CD14-positive monocyte (primary cell): ENCODE results near the gene NFE2. TPM values are rescaled to one million over a fixed set of nuclear protein-coding genes. Genes with fewer than 3 reads are reported as not detected.
"Not testable (repeated sequence)": the region's sequence is repeated elsewhere in the genome, so short reads cannot be mapped to it uniquely, and the experiment has no call there.

Experiments
- DNase-seq, 3 donors: peaks; one replicate each; pipeline ENCODE4 v3.0.0-alpha.2; 2011 to 2022
- H2AFZ ChIP-seq: 2 replicates; pipeline ENCODE4 v1.6.0; 2012; ENCODE audit warnings: mild to moderate bottlenecking, low read depth, low read length, inconsistent platforms; ENCODE audit not compliant: insufficient read depth, poor library complexity, severe bottlenecking
- H3K27ac ChIP-seq, 2 donors: 1 replicate in 1 of 2; 2 replicates in 1 of 2; pipeline ENCODE4 v1.5.1; 2012 to 2013; ENCODE audit warnings: low read length in 2 of 2, control low read depth in 1 of 2, inconsistent platforms in 1 of 2, low read depth in 1 of 2, mild to moderate bottlenecking in 1 of 2
- H3K27me3 ChIP-seq, 2 donors: one replicate each; pipeline versions ENCODE4 v1.6.0 to v1.6.1; 2011 to 2013; ENCODE audit warnings: low read length in 2 of 2; ENCODE audit not compliant: control insufficient read depth in 2 of 2, insufficient read depth in 2 of 2
- H3K36me3 ChIP-seq, 2 donors: replicated peaks in 1 of 2; 1 replicate in 1 of 2; 2 replicates in 1 of 2; pipeline versions ENCODE4 v1.5.1 to v1.6.1; 2012 to 2013; ENCODE audit warnings: low read length in 2 of 2, control low read depth in 1 of 2, inconsistent platforms in 1 of 2, mild to moderate bottlenecking in 1 of 2; ENCODE audit not compliant: insufficient read depth in 2 of 2, control insufficient read depth in 1 of 2
- H3K4me1 ChIP-seq, 2 donors: 1 replicate in 1 of 2; 2 replicates in 1 of 2; pipeline versions ENCODE4 v1.5.1 to v1.6.1; 2012 to 2013; ENCODE audit warnings: low read length in 2 of 2, control low read depth in 1 of 2, inconsistent platforms in 1 of 2, mild to moderate bottlenecking in 1 of 2, moderate library complexity in 1 of 2; ENCODE audit not compliant: insufficient read depth in 2 of 2, control insufficient read depth in 1 of 2
- H3K4me2 ChIP-seq: replicated peaks from 2 replicates; pipeline ENCODE3; 2012; ENCODE audit warnings: low read length, moderate library complexity, mild to moderate bottlenecking; ENCODE audit not compliant: poor library complexity, severe bottlenecking; ENCODE audit errors: extremely low read depth
- H3K4me3 ChIP-seq, 3 experiments: fragments of 200-600 bp in 1 of 3; sonication (generic) in 1 of 3; replicated peaks in 1 of 3; 1 replicate in 2 of 3; 2 replicates in 1 of 3; pipeline ENCODE4 v1.5.1; 2011 to 2013; ENCODE audit warnings: low read length in 3 of 3, mild to moderate bottlenecking in 3 of 3, control low read depth in 2 of 3, low read depth in 2 of 3, inconsistent platforms in 1 of 3, moderate library complexity in 1 of 3
- H3K79me2 ChIP-seq: 2 replicates; pipeline ENCODE4 v1.6.0; 2012; ENCODE audit warnings: mild to moderate bottlenecking, control low read depth, inconsistent platforms, low read length, moderate library complexity; ENCODE audit not compliant: insufficient read depth
- H3K9ac ChIP-seq: 2 replicates; pipeline ENCODE4 v1.6.0; 2017; ENCODE audit warnings: low read length, mild to moderate bottlenecking; ENCODE audit not compliant: insufficient read depth, poor library complexity, severe bottlenecking
- H3K9me3 ChIP-seq, 2 donors: replicated peaks in 1 of 2; 1 replicate in 1 of 2; 2 replicates in 1 of 2; pipeline versions ENCODE4 v1.5.1 to v1.6.1; 2012 to 2013; ENCODE audit warnings: low read length in 2 of 2, control low read depth in 1 of 2; ENCODE audit not compliant: control insufficient read depth in 1 of 2, insufficient read depth in 1 of 2
- H4K20me1 ChIP-seq: 2 replicates; pipeline ENCODE4 v1.6.0; 2012; ENCODE audit warnings: mild to moderate bottlenecking, low read length, control low read depth, moderate library complexity; ENCODE audit not compliant: insufficient read depth
- H3K27ac Mint-ChIP-seq, 7 donors: one replicate each; pipeline ENCODE4 v1.8.0; 2020; ENCODE audit warnings: mild to moderate bottlenecking in 7 of 7, mixed read lengths in 7 of 7, moderate library complexity in 6 of 7, inconsistent platforms in 2 of 7
- H3K27me3 Mint-ChIP-seq, 3 donors: one replicate each; pipeline ENCODE4 v1.8.0; 2021 to 2022; ENCODE audit warnings: low read depth in 3 of 3, mild to moderate bottlenecking in 3 of 3, mixed read lengths in 3 of 3, moderate library complexity in 3 of 3, inconsistent platforms in 1 of 3
- H3K36me3 Mint-ChIP-seq, 2 donors: one replicate each; pipeline ENCODE4 v1.8.0; 2020; ENCODE audit warnings: mixed read lengths in 2 of 2, inconsistent platforms in 1 of 2, mild to moderate bottlenecking in 1 of 2
- H3K4me1 Mint-ChIP-seq: one replicate; pipeline ENCODE4 v1.8.0; 2020; ENCODE audit warnings: mild to moderate bottlenecking, mixed read lengths
- H3K4me3 Mint-ChIP-seq, 2 donors: one replicate each; pipeline ENCODE4 v1.8.0; 2020; ENCODE audit warnings: mild to moderate bottlenecking in 2 of 2, mixed read lengths in 2 of 2, moderate library complexity in 1 of 2
- H3K9me3 Mint-ChIP-seq, 7 donors: one replicate each; pipeline ENCODE4 v1.8.0; 2020 to 2022; ENCODE audit warnings: mixed read lengths in 7 of 7, mild to moderate bottlenecking in 6 of 7, moderate library complexity in 6 of 7, inconsistent platforms in 2 of 7
- WGBS: methylation state at CpG from one replicate; pipeline ENCODE4 v1.1.5; 2013; ENCODE audit warnings: missing lambda C conversion rate; ENCODE audit not compliant: insufficient coverage; 5-methylcytosine and 5-hydroxymethylcytosine counted together
- intact Hi-C, 2 donors: fragments of 100-400 bp; cut with micrococcal nuclease; formaldehyde crosslinking; loops; one replicate each; pipeline versions ENCODE4 v1.15.0 to v1.15.1; 2023
- polyA plus RNA-seq, 3 donors: library from polyadenylated mRNA; depleted of rRNA in 1 of 3; unstranded in 2 of 3; stranded (reverse) in 1 of 3; fragments of 300-500 nt in 2 of 3; fragments of >200 nt in 1 of 3; fragmentation: Illumina TruSeq in 2 of 3; gene quantifications; 1 replicate in 2 of 3; 2 replicates in 1 of 3; pipeline ENCODE4 v1.2.3, GENCODE V29; 2012 to 2021
- TF ChIP-seq, protein P1 (sequence below): fragments of 200-600 bp; IDR thresholded peaks from one replicate; pipeline ENCODE4 v1.8.0; 2022; ENCODE audit warnings: antibody characterized with exemption, mild to moderate bottlenecking

NFE2 gene
- polyA plus RNA-seq, 3 donors: 79.5 to 157 (median 95.6) TPM

DNA sequence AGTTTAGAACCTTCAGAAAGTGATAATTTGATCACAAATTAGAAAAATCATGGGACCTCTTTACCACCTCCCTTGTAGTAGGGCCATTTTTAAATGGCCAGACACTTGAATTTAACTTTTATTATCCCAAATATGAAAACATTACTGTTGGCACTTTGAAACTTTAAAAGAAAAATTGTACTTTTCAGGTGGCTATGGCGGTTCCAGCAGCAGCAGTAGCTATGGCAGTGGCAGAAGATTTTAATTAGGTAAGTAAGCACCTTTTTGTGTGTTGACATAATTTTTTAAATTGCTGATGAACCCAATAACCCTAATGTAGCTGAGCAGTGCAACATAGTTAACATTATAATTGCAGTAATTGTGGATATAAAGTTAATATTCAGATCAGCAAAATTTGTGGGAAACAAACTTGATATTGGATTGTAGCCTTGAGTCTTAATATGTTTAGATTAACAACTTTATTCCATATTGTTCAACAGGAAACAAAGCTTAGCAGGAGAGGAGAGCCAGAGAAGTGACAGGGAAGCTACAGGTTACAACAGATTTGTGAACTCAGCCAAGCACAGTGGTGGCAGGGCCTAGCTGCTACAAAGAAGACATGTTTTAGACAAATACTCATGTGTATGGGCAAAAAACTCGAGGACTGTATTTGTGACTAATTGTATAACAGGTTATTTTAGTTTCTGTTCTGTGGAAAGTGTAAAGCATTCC lies 16.6 kb downstream of the NFE2 start:
- H3K9ac ChIP-seq, H3K9me3 Mint-ChIP-seq, H3K27me3 ChIP-seq, H3K27me3 Mint-ChIP-seq, intact Hi-C loops, H3K9me3 ChIP-seq, H2AFZ ChIP-seq, DNase-seq: not testable (repeated sequence)
- peaks cover 90% of the 10 kb centered on the region for H3K79me2 ChIP-seq
- Mint-ChIP-seq H3K27ac (peak overlapping the region in 5 of 7 donors; percentile 35 to 57 (median 38)), H3K4me1 (peaks cover 73% of the 10 kb centered on the region), H3K36me3 (peaks cover 70 to 80% of the 10 kb centered on the region in 2 donors), H3K4me3 (peak overlapping the region in 1 of 2 donors; percentile 15)
- peaks cover 86% of the 10 kb centered on the region for H4K20me1 ChIP-seq
- peak overlapping the region in 1 of 3 experiments; percentile 95 for H3K4me3 ChIP-seq
- H3K36me3 ChIP-seq: peaks cover 61 to 77% of the 10 kb centered on the region in 2 donors
- H3K27ac ChIP-seq: peak overlapping the region in 1 of 2 donors; percentile 7
- H3K4me2 ChIP-seq: peak overlapping the region; percentile 93
- no CpG with 5 or more reads among the region's 2 CpGs for WGBS
- H3K4me1 ChIP-seq: peaks cover 73 to 89% of the 10 kb centered on the region in 2 donors

DNA sequence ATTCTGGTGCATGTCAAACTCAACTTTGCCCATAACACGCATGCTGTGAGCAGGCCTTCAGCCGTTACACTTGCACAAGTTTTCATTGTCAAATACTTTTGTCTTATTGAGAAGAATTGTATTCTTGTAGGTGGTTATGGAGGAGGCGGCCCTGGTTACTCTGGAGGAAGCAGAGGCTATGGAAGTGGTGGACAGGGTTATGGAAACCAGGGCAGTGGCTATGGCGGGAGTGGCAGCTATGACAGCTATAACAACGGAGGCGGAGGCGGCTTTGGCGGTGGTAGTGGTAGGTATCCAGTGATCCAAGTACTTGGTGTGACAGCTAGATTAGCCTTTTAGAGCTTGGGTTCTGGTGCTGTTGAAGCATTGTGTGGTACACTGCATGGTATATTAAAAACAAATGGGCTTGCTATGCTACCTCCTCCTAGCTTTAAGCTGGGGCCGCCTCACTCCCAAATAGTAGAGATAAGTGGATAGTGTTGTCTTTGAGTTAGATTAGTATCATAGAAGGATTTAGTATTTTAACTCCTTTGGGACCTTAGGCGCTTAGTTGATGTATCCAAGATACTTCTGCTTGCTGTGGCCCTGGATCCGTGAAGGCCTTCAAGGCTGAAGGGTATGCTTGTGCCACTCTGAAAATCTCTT lies 17.7 kb downstream of the NFE2 start:
- Histone ChIP-seq H3K27ac (peak overlapping the region; percentile 29 to 49), H3K79me2 (peaks cover 90% of the 10 kb centered on the region), H3K4me1 (peaks cover 74 to 89% of the 10 kb centered on the region in 2 donors), H3K27me3 (no peaks in the 10 kb centered on the region), H3K9me3 (no peaks in the 10 kb centered on the region), H4K20me1 (peaks cover 75% of the 10 kb centered on the region), H3K4me3 (peak overlapping the region in 2 of 3 experiments; percentile 5 to 95), H3K4me2 (peak overlapping the region; percentile 93), H3K36me3 (peaks cover 58 to 65% of the 10 kb centered on the region in 2 donors), H3K9ac (no peak overlapping the region), H2AFZ (no peak overlapping the region)
- intact Hi-C loops: loop anchor here in 1 of 2 donors (2.0 kb wide), 1 partner anchor 14 kb away; no protein-coding TSS in a partner anchor
- Mint-ChIP-seq H3K9me3 (no peaks in the 10 kb centered on the region), H3K4me3 (no peak overlapping the region), H3K27me3 (no peaks in the 10 kb centered on the region), H3K27ac (peak overlapping the region in 3 of 7 donors; percentile 80 to 88 (median 82)), H3K4me1 (peaks cover 63% of the 10 kb centered on the region), H3K36me3 (peaks cover 63 to 68% of the 10 kb centered on the region in 2 donors)
- 29% methylated on average over 9 of the region's 11 CpGs for WGBS
- TF ChIP-seq, protein P1, sequence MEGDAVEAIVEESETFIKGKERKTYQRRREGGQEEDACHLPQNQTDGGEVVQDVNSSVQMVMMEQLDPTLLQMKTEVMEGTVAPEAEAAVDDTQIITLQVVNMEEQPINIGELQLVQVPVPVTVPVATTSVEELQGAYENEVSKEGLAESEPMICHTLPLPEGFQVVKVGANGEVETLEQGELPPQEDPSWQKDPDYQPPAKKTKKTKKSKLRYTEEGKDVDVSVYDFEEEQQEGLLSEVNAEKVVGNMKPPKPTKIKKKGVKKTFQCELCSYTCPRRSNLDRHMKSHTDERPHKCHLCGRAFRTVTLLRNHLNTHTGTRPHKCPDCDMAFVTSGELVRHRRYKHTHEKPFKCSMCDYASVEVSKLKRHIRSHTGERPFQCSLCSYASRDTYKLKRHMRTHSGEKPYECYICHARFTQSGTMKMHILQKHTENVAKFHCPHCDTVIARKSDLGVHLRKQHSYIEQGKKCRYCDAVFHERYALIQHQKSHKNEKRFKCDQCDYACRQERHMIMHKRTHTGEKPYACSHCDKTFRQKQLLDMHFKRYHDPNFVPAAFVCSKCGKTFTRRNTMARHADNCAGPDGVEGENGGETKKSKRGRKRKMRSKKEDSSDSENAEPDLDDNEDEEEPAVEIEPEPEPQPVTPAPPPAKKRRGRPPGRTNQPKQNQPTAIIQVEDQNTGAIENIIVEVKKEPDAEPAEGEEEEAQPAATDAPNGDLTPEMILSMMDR: no peak
- no peak for DNase-seq

DNA sequence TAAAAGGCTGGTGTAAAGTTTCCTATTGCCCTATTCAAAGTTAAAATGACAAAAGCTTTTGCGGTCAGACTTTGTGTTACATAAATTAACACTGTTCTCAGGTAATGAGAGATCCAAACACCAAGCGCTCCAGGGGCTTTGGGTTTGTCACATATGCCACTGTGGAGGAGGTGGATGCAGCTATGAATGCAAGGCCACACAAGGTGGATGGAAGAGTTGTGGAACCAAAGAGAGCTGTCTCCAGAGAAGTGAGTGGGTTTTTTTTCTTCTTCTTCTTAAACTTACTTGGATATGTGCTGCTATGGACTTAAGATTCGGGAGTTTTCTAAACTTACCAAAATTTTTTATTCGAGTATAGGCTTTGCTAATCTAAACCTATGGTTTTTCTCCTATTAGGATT lies 19.1 kb downstream of the NFE2 start:
- H3K27me3 Mint-ChIP-seq, H3K27ac Mint-ChIP-seq, H3K27me3 ChIP-seq, H3K9me3 ChIP-seq, DNase-seq, H2AFZ ChIP-seq, H3K4me3 Mint-ChIP-seq, H3K9me3 Mint-ChIP-seq: not testable (repeated sequence)
- intact Hi-C loops: loop anchor here in 1 of 2 donors (2.0 kb wide), 1 partner anchor 15 kb away; no protein-coding TSS in a partner anchor
- Histone ChIP-seq H3K36me3 (peaks cover 45 to 51% of the 10 kb centered on the region in 2 donors), H4K20me1 (peaks cover 61% of the 10 kb centered on the region), H3K4me1 (peaks cover 78 to 88% of the 10 kb centered on the region in 2 donors), H3K4me2 (peak overlapping the region; percentile 93), H3K9ac (peak overlapping the region; percentile 81), H3K4me3 (peak overlapping the region; percentile 77 to 95 (median 80)), H3K27ac (peak overlapping the region in 1 of 2 donors; percentile 89), H3K79me2 (peaks cover 90% of the 10 kb centered on the region)
- Mint-ChIP-seq H3K36me3 (peaks cover 50 to 54% of the 10 kb centered on the region in 2 donors), H3K4me1 (peaks cover 60% of the 10 kb centered on the region)
- 20% methylated on average over 1 of the region's 4 CpGs for WGBS
